Lung (tissue), 12 donors: ENCODE measurements around the gene ZNF862. TPM values are rescaled to one million over a fixed set of nuclear protein-coding genes. Genes with fewer than 3 reads are reported as not detected.

Source experiments
- ATAC-seq: fragments of 200-7000 bp; cut with Tn5 transposase; one replicate; pipeline ENCODE4 v1.9.1; 2020; ENCODE audit warnings: moderate number of reproducible peaks; ENCODE audit not compliant: insufficient read depth, low FRiP score
- DNase-seq, 3 donors: peaks; one replicate each; pipeline ENCODE4 v3.0.0-alpha.2; 2013 to 2017
- H3K27ac ChIP-seq, 2 donors: one replicate each; pipeline ENCODE4 v1.5.1; 2013; ENCODE audit warnings: mild to moderate bottlenecking in 2 of 2, moderate library complexity in 2 of 2, control low read depth in 1 of 2, inconsistent platforms in 1 of 2, low read depth in 1 of 2, low read length in 1 of 2
- H3K27me3 ChIP-seq, 3 donors: one replicate each; pipeline ENCODE4 v1.5.1; 2013; ENCODE audit warnings: low read length in 2 of 3; ENCODE audit not compliant: control insufficient read depth in 3 of 3, insufficient read depth in 3 of 3
- H3K36me3 ChIP-seq, 4 donors: one replicate each; pipeline ENCODE4 v1.5.1; 2013; ENCODE audit warnings: low read length in 4 of 4, mild to moderate bottlenecking in 1 of 4, moderate library complexity in 1 of 4; ENCODE audit not compliant: control insufficient read depth in 4 of 4, insufficient read depth in 4 of 4
- H3K4me1 ChIP-seq, 5 donors: one replicate each; pipeline ENCODE4 v1.5.1; 2013; ENCODE audit warnings: low read length in 5 of 5, mild to moderate bottlenecking in 2 of 5, moderate library complexity in 1 of 5; ENCODE audit not compliant: control insufficient read depth in 5 of 5, insufficient read depth in 5 of 5
- H3K4me3 ChIP-seq: one replicate; pipeline ENCODE4 v1.5.1; 2013; ENCODE audit warnings: mild to moderate bottlenecking, control low read depth, moderate library complexity
- H3K9ac ChIP-seq, 2 donors: one replicate each; pipeline ENCODE4 v1.5.1; 2013; ENCODE audit warnings: low read length in 2 of 2, control low read depth in 1 of 2; ENCODE audit not compliant: insufficient read depth in 1 of 2
- H3K9me3 ChIP-seq, 4 donors: one replicate each; pipeline ENCODE4 v1.5.1; 2013; ENCODE audit warnings: low read length in 3 of 4, mild to moderate bottlenecking in 1 of 4, moderate library complexity in 1 of 4; ENCODE audit not compliant: control insufficient read depth in 4 of 4, insufficient read depth in 3 of 4
- WGBS, 2 donors: extraction: QIAGEN DNeasy Blood & Tissue Kit; methylation state at CpG; one replicate each; pipeline ENCODE4 v1.1.7; 2013; 5-methylcytosine and 5-hydroxymethylcytosine counted together
- polyA plus RNA-seq, 2 donors: library from polyadenylated mRNA; stranded (reverse); fragments of 200-250 nt; gene quantifications; one replicate each; pipeline ENCODE4 v1.2.1, GENCODE V29; 2013
- total RNA-seq, 2 donors: library from RNA; depleted of rRNA in 1 of 2; stranded (reverse); fragments of >200 nt in 1 of 2; gene quantifications; one replicate each; pipeline ENCODE4 v1.2.1, GENCODE V29; 2014 to 2021
- TF ChIP-seq, protein P1 (sequence below): IDR thresholded peaks from 2 replicates; pipeline ENCODE4 v1.5.1; 2012; ENCODE audit warnings: mild to moderate bottlenecking; ENCODE audit errors: control extremely low read depth, extremely low read depth
- donor health status: control.
- donor health status: control.
- donor health status: Bipolar disorder and iron deficiency.
- donor health status: healthy.
- donor health status: DM: yes; HTN: yes; CAD: no.

Gene ZNF862
- total and polyA plus RNA-seq, 4 donors = 5.2 to 22.1 (median 10.0) TPM

DNA sequence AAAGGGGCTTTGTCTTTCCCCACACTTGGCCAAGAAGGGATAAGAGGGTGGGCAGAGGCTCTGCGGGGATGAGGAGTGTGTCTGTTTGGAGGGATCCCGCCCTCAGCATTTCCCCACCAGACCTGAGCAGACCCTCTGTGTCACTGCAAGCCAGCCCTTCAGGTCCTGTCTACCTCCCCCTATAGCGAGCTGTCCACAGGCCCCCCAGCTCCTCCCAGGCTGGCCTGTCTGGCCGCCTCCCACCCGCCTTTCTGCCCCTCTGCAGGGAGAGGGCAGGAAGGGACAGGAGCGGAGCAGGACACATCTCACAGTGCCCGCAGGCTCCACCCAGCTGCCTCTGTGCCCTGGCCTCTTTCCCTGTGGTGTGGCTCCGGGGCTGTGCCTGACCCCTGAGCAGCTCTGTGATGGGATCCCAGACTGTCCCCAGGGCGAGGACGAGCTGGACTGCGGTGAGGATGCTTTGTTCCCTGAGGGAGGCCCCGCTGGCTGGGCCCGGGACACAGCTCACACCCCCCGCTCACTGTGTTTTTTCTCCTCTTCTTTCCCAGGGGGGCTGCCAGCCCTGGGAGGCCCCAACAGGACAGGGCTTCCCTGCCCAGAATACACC lies 47.3 kb upstream of the ZNF862 start:
- no peak overlapping the region for H3K27ac ChIP-seq
- no peak overlapping the region for H3K4me3 ChIP-seq
- DNase-seq = no peak
- WGBS, 2 donors = 92 to 98% methylated on average over 14 of the region's 14 CpGs
- TF ChIP-seq, protein P1, sequence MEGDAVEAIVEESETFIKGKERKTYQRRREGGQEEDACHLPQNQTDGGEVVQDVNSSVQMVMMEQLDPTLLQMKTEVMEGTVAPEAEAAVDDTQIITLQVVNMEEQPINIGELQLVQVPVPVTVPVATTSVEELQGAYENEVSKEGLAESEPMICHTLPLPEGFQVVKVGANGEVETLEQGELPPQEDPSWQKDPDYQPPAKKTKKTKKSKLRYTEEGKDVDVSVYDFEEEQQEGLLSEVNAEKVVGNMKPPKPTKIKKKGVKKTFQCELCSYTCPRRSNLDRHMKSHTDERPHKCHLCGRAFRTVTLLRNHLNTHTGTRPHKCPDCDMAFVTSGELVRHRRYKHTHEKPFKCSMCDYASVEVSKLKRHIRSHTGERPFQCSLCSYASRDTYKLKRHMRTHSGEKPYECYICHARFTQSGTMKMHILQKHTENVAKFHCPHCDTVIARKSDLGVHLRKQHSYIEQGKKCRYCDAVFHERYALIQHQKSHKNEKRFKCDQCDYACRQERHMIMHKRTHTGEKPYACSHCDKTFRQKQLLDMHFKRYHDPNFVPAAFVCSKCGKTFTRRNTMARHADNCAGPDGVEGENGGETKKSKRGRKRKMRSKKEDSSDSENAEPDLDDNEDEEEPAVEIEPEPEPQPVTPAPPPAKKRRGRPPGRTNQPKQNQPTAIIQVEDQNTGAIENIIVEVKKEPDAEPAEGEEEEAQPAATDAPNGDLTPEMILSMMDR = no peak
- H3K27me3 ChIP-seq = peaks cover 5 to 18% (median 5%) of the 10 kb centered on the region in 3 donors
- H3K36me3 ChIP-seq = no peaks in the 10 kb centered on the region
- peaks cover 0 to 14% (median 0%) of the 10 kb centered on the region in 5 donors for H3K4me1 ChIP-seq
- H3K9ac ChIP-seq = no peak overlapping the region
- ATAC-seq = no peak
- no peaks in the 10 kb centered on the region for H3K9me3 ChIP-seq

DNA sequence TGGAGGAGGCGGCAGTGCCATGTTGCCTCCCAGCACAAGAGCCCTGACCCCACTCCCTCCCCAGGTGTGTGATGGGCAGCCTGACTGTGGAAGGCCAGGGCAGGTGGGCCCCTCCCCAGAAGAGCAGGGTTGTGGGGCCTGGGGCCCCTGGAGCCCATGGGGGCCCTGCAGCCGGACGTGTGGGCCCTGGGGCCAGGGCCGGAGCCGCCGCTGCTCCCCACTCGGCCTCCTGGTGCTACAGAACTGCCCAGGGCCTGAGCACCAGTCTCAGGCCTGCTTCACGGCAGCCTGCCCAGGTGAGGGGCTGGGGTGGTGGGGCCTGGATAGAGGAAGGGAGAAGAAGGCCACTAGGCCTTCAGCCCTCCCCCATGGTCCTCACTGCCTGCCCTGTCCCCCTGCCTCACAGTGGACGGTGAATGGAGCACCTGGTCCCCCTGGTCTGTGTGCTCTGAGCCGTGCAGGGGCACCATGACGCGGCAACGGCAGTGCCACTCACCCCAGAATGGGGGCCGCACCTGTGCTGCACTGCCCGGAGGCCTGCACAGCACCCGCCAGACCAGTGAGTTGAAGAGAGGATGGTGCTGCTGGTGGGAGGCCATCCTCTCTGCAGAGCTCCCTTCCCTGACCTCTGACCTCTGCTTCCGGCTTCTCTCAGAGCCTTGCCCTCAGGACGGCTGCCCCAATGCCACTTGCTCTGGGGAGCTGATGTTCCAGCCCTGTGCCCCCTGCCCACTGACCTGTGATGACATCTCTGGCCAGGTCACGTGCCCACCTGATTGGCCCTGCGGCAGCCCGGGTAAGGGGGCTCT lies 46.6 kb upstream of the ZNF862 start:
- no peak overlapping the region for H3K4me3 ChIP-seq
- H3K36me3 ChIP-seq = no peaks in the 10 kb centered on the region
- ATAC-seq (no peak), DNase-seq (no peak)
- H3K27me3 ChIP-seq = peaks cover 5 to 18% (median 5%) of the 10 kb centered on the region in 3 donors
- H3K9ac ChIP-seq = no peak overlapping the region
- WGBS, 2 donors = 96 to 98% methylated on average over 21 of the region's 21 CpGs
- TF ChIP-seq, protein P1 = no peak
- H3K4me1 ChIP-seq = peaks cover 0 to 14% (median 0%) of the 10 kb centered on the region in 5 donors
- no peaks in the 10 kb centered on the region for H3K9me3 ChIP-seq
- no peak overlapping the region for H3K27ac ChIP-seq

DNA sequence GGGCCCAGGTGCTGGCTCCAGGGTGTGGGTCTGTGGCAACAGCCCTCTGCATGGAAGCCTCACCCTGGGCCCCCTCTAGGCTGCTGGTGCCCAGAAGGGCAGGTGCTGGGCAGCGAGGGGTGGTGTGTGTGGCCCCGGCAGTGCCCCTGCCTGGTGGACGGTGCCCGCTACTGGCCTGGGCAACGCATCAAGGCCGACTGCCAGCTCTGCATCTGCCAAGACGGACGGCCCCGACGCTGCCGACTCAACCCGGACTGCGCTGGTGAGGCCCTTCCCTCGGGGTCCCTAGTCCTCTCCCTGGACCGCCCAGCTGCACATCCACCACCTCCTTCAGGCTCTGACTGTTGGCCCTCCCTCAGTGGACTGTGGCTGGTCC lies 46.0 kb upstream of the ZNF862 start:
- TF ChIP-seq, protein P1 = no peak
- Histone ChIP-seq H3K4me3 (no peak overlapping the region), H3K27ac (no peak overlapping the region), H3K4me1 (peaks cover 0 to 14% (median 0%) of the 10 kb centered on the region in 5 donors), H3K27me3 (peaks cover 5 to 18% (median 5%) of the 10 kb centered on the region in 3 donors), H3K9ac (no peak overlapping the region), H3K36me3 (no peaks in the 10 kb centered on the region), H3K9me3 (no peaks in the 10 kb centered on the region)
- 91 to 96% methylated on average over 15 of the region's 15 CpGs for WGBS, 2 donors
- DNase-seq = no peak
- ATAC-seq = no peak
